Activated effector memory CD4-positive, alpha-beta T cell treated with Interleukin-2 at 50 U/mL for 16 hours (primary cell): Measurements from ENCODE around the gene CCT5.
"Not testable (repeated sequence)": the region's sequence is repeated elsewhere in the genome, so short reads cannot be mapped to it uniquely, and the experiment has no call there.

Experiments
- DNase-seq: peaks from one replicate; pipeline ENCODE4 v3.0.0-alpha.2; 2020

The CCT5 gene

GRCh38 chr5:10277773-10278630 lies 27.9 kb downstream of the CCT5 start:
- no peak for DNase-seq

- no peak for DNase-seq
Observed at GRCh38 chr5:10278658-10279279, 28.7 kb downstream of the CCT5 start.

- no peak for DNase-seq
Observed at GRCh38 chr5:10279328-10279727, 29.2 kb downstream of the CCT5 start.

- DNase-seq = no peak
Observed at GRCh38 chr5:10279925-10280720, 30.0 kb downstream of the CCT5 start.

GRCh38 chr5:10283927-10284635 lies 34.0 kb downstream of the CCT5 start:
- DNase-seq = peak; percentile 66

- DNase-seq = not testable (repeated sequence)
Observed at GRCh38 chr5:10285362-10285761, 35.3 kb downstream of the CCT5 start.

- DNase-seq = no peak
Observed at GRCh38 chr5:10286162-10286861, 36.2 kb downstream of the CCT5 start.

- no peak for DNase-seq
Observed at GRCh38 chr5:10286862-10287227, 36.8 kb downstream of the CCT5 start.

- DNase-seq = no peak
Observed at GRCh38 chr5:10288592-10289219, 38.6 kb downstream of the CCT5 start.

- no peak for DNase-seq
Observed at GRCh38 chr5:10289353-10289752, 39.3 kb downstream of the CCT5 start.

- DNase-seq = no peak
Observed at GRCh38 chr5:10289991-10290390, 39.9 kb downstream of the CCT5 start.

GRCh38 chr5:10290438-10290837 lies 40.4 kb downstream of the CCT5 start:
- no peak for DNase-seq

- no peak for DNase-seq
Observed at GRCh38 chr5:10291692-10292339, 41.7 kb downstream of the CCT5 start.

GRCh38 chr5:10293907-10294662 lies 44.0 kb downstream of the CCT5 start:
- DNase-seq = no peak

GRCh38 chr5:10295619-10296326 lies 45.7 kb downstream of the CCT5 start:
- DNase-seq = no peak

GRCh38 chr5:10297646-10298204 lies 47.6 kb downstream of the CCT5 start:
- no peak for DNase-seq

- no peak for DNase-seq
Observed at GRCh38 chr5:10300246-10300645, 50.2 kb downstream of the CCT5 start.

- no peak for DNase-seq
Observed at GRCh38 chr5:10301266-10301665, 51.2 kb downstream of the CCT5 start.

GRCh38 chr5:10301842-10302610 lies 51.9 kb downstream of the CCT5 start:
- no peak for DNase-seq
